Measurements from ENCODE around the gene PKP2. TPM values are rescaled to one million over a fixed set of nuclear protein-coding genes. Genes with fewer than 3 reads are reported as not detected.
A peak's percentile ranks its signal among the peaks of the same experiment; 100 is the strongest.

Gene PKP2
- total RNA-seq (2014; rRNA removed; shearing (Covaris generic)) (0.13 and 0.22 TPM in 2 replicates), polyA plus RNA-seq (2016; fragmentation: Nextera tagmentation; extraction: Ambion mirVana) (0.21 and 0.62 TPM in 2 replicates)

GRCh38 chr12:32896432-32897280 is at the start of gene PKP2:
TSS of gene PKP2 (minus strand) at chr12:32896777. CDS start at chr12:32896731, 46 bp downstream.
- in situ Hi-C loops (cut with MboI): no loop called here
- no peak within 1 kb of the TSS for H2AFZ ChIP-seq
- 4 to 5% methylated on average over 23 to 50 of the region's 94 CpGs for WGBS, 2 experiments (ENCODE audit: low coverage in 1 of 2, low lambda C conversion rate in 2 of 2, missing lambda C conversion rate in 2 of 2)
- H3K9me2 ChIP-seq (ENCODE audit: insufficient read depth): no peaks in the 10 kb centered on the region
- TF ChIP-seq EZH2phosphoT487 (IDR thresholded peaks at IDR 0.05; ENCODE audit: insufficient read depth, low read depth) (no peak), EZH2 (IDR thresholded peaks at IDR 0.05; ENCODE audit: insufficient read depth, poor library complexity, severe bottlenecking) (no peak)
- no peak within 1 kb of the TSS; the same call in 1 of the 2 replicates for H3K4me3 ChIP-seq
- DNase-seq: peak; percentile 21
- no peaks in the 10 kb centered on the region for H3K36me3 ChIP-seq (ENCODE audit: low read depth)
- no peak within 1 kb of the TSS for H3K27ac ChIP-seq
- no peaks in the 10 kb centered on the region for H4K20me1 ChIP-seq (ENCODE audit: insufficient read depth)
- H3K4me1 ChIP-seq (ENCODE audit: insufficient read depth): no peaks in the 10 kb centered on the region
- H3K9ac ChIP-seq: no peak within 1 kb of the TSS
- H3K4me2 ChIP-seq (ENCODE audit: unreplicated experiment): no peak within 1 kb of the TSS
- H3K27me3 ChIP-seq (replicated peaks; ENCODE audit: insufficient read depth): peaks cover 33% of the 10 kb centered on the region
- H3K9me3 ChIP-seq (ENCODE audit: low read depth): no peaks in the 10 kb centered on the region
- H3K79me2 ChIP-seq (ENCODE audit: insufficient read depth): no peaks in the 10 kb centered on the region
- H3F3A ChIP-seq (ENCODE audit: insufficient read depth): no peaks in the 10 kb centered on the region

DNA sequence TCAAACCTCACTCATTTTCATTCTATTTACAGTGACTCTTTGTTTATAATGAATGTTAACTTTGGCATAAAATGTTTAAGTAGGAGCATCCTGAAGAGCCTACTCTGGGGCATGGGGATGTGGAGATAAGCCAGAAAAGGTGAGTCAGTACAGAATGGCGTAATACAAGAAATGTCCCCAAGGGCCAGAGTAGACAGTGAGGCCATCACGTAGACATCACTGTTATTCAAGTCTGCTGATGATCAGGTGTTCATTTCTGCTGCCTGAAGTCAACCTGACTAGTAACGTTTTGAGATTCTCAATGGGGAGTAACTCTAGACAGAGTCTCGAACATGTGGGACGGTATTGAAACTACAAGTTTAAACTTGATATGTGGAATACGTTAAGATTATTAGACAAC is 47.6 kb upstream of the PKP2 start:
- no peak overlapping the region for H3K4me2 ChIP-seq (ENCODE audit: unreplicated experiment)
- H2AFZ ChIP-seq: no peak overlapping the region
- no peak overlapping the region for H3K9ac ChIP-seq
- H4K20me1 ChIP-seq (ENCODE audit: insufficient read depth): no peaks in the 10 kb centered on the region
- no peaks in the 10 kb centered on the region for H3K36me3 ChIP-seq (ENCODE audit: low read depth)
- H3K4me3 ChIP-seq: no peak overlapping the region
- TF ChIP-seq EZH2 (IDR thresholded peaks at IDR 0.05; ENCODE audit: insufficient read depth, poor library complexity, severe bottlenecking) (no peak), EZH2phosphoT487 (IDR thresholded peaks at IDR 0.05; ENCODE audit: insufficient read depth, low read depth) (no peak)
- no peaks in the 10 kb centered on the region for H3K27me3 ChIP-seq (replicated peaks; ENCODE audit: insufficient read depth)
- no peaks in the 10 kb centered on the region for H3K9me3 ChIP-seq (ENCODE audit: low read depth)
- H3K79me2 ChIP-seq (ENCODE audit: insufficient read depth): no peaks in the 10 kb centered on the region
- no peak for DNase-seq
- no peaks in the 10 kb centered on the region for H3K9me2 ChIP-seq (ENCODE audit: insufficient read depth)
- H3K27ac ChIP-seq: no peak overlapping the region
- H3F3A ChIP-seq (ENCODE audit: insufficient read depth): no peaks in the 10 kb centered on the region
- H3K4me1 ChIP-seq (ENCODE audit: insufficient read depth): no peaks in the 10 kb centered on the region
- in situ Hi-C loops (cut with MboI): no loop called here
- 27 to 33% methylated on average over 6 of the region's 6 CpGs for WGBS, 2 experiments (ENCODE audit: low coverage in 1 of 2, low lambda C conversion rate in 2 of 2, missing lambda C conversion rate in 2 of 2)

- H3K79me2 ChIP-seq (ENCODE audit: insufficient read depth): no peaks in the 10 kb centered on the region
- H3F3A ChIP-seq (ENCODE audit: insufficient read depth): no peaks in the 10 kb centered on the region
- no peaks in the 10 kb centered on the region for H3K36me3 ChIP-seq (ENCODE audit: low read depth)
- H3K4me2 ChIP-seq (ENCODE audit: unreplicated experiment): no peak overlapping the region
- no peak for DNase-seq
- 19 to 24% methylated on average over 3 of the region's 3 CpGs for WGBS, 2 experiments (ENCODE audit: low coverage in 1 of 2, low lambda C conversion rate in 2 of 2, missing lambda C conversion rate in 2 of 2)
- no peaks in the 10 kb centered on the region for H4K20me1 ChIP-seq (ENCODE audit: insufficient read depth)
- no peaks in the 10 kb centered on the region for H3K9me3 ChIP-seq (ENCODE audit: low read depth)
- no peaks in the 10 kb centered on the region for H3K4me1 ChIP-seq (ENCODE audit: insufficient read depth)
- in situ Hi-C loops (cut with MboI): no loop called here
- H3K4me3 ChIP-seq: no peak overlapping the region
- H3K27ac ChIP-seq: no peak overlapping the region
- H3K9me2 ChIP-seq (ENCODE audit: insufficient read depth): no peaks in the 10 kb centered on the region
- no peak overlapping the region for H3K9ac ChIP-seq
- TF ChIP-seq EZH2phosphoT487 (IDR thresholded peaks at IDR 0.05; ENCODE audit: insufficient read depth, low read depth) (no peak), EZH2 (IDR thresholded peaks at IDR 0.05; ENCODE audit: insufficient read depth, poor library complexity, severe bottlenecking) (no peak)
- no peak overlapping the region for H2AFZ ChIP-seq
- no peaks in the 10 kb centered on the region for H3K27me3 ChIP-seq (replicated peaks; ENCODE audit: insufficient read depth)
Observed at GRCh38 chr12:32939801-32940200, 43.2 kb upstream of the PKP2 start.

- Histone ChIP-seq H3K4me1 (ENCODE audit: insufficient read depth) (no peaks in the 10 kb centered on the region), H3K9me2 (ENCODE audit: insufficient read depth) (no peaks in the 10 kb centered on the region), H3K27ac (no peak overlapping the region), H3K79me2 (ENCODE audit: insufficient read depth) (no peaks in the 10 kb centered on the region), H3K27me3 (replicated peaks; ENCODE audit: insufficient read depth) (no peaks in the 10 kb centered on the region), H3K9me3 (ENCODE audit: low read depth) (no peaks in the 10 kb centered on the region), H3F3A (ENCODE audit: insufficient read depth) (no peaks in the 10 kb centered on the region), H3K9ac (no peak overlapping the region), H4K20me1 (ENCODE audit: insufficient read depth) (no peaks in the 10 kb centered on the region), H3K4me3 (no peak overlapping the region), H3K36me3 (ENCODE audit: low read depth) (no peaks in the 10 kb centered on the region), H2AFZ (no peak overlapping the region), H3K4me2 (ENCODE audit: unreplicated experiment) (no peak overlapping the region)
- 51 to 59% methylated on average over 4 of the region's 4 CpGs for WGBS, 2 experiments (ENCODE audit: low coverage in 1 of 2, low lambda C conversion rate in 2 of 2, missing lambda C conversion rate in 2 of 2)
- no peak for TF ChIP-seq EZH2 (IDR thresholded peaks at IDR 0.05; ENCODE audit: insufficient read depth, poor library complexity, severe bottlenecking)
- no peak for TF ChIP-seq EZH2phosphoT487 (IDR thresholded peaks at IDR 0.05; ENCODE audit: insufficient read depth, low read depth)
- DNase-seq: no peak
- in situ Hi-C loops (cut with MboI): no loop called here
Observed at GRCh38 chr12:32926963-32927362, 30.4 kb upstream of the PKP2 start.
